A549 (cell line): ENCODE results near the gene PWP1. TPM values are rescaled to one million over a fixed set of nuclear protein-coding genes. Genes with fewer than 3 reads are reported as not detected.
A peak's percentile ranks its signal among the peaks of the same experiment; 100 is the strongest.

Source experiments
- ATAC-seq, 2 experiments: fragments of 200-7000 bp in 1 of 2; fragments of >200 bp in 1 of 2; cut with Nextera tagmentation in 1 of 2; cut with Tn5 transposase in 1 of 2; 3 replicates each; pipeline versions ENCODE4 v1.8.0 to v1.9.1; 2018 to 2020; ENCODE audit warnings: mild to moderate bottlenecking in 1 of 2, moderate library complexity in 1 of 2
- CTCF ChIA-PET: fragments of 300-600 bp; sonication (Branson Sonifier 250); formaldehyde crosslinking; extraction: SDS; loops from one replicate; lab custom pipeline; 2021; ENCODE audit warnings: antibody characterized with exemption, inconsistent platforms; lab: Yijun Ruan, JAX
- POLR2A ChIA-PET: fragments of 350-600 bp; formaldehyde crosslinking; extraction: SDS; loops from one replicate; lab custom pipeline; 2021; ENCODE audit warnings: antibody characterized with exemption, inconsistent platforms; lab: Yijun Ruan, JAX
- DNase-seq, 2 experiments: peaks; one replicate each; pipeline versions ENCODE4 v3.0.0 to v3.0.0-alpha.2; 2011 to 2016; ENCODE audit warnings: low read depth in 1 of 2, low spot score in 1 of 2
- FAIRE-seq: peaks from 2 replicates; lab custom pipeline; 2011; peaks lifted over from hg19 to GRCh38; lab: Jason Lieb, UNC
- H3K27ac ChIP-seq, 2 experiments: fragments of >200 bp; sonication (Bioruptor Twin); formaldehyde crosslinking; 3 replicates each; pipeline ENCODE4 v1.5.1; 2016 to 2017
- H3K4me1 ChIP-seq: fragments of >200 bp; sonication (Bioruptor Twin); formaldehyde crosslinking; 3 replicates; pipeline ENCODE4 v1.6.1; 2016
- H3K4me2 ChIP-seq: fragments of >200 bp; sonication (Bioruptor Twin); formaldehyde crosslinking; 3 replicates; pipeline ENCODE4 v1.6.1; 2016
- H3K4me3 ChIP-seq: fragments of >200 bp; sonication (Bioruptor Twin); formaldehyde crosslinking; 3 replicates; pipeline ENCODE4 v1.5.1; 2016
- H3K9me3 ChIP-seq: fragments of >200 bp; sonication (Bioruptor Twin); formaldehyde crosslinking; 3 replicates; pipeline ENCODE4 v1.6.1; 2016
- BCL3 ChIP-seq: fragments of >200 bp; sonication (Bioruptor Twin); formaldehyde crosslinking; IDR thresholded peaks from 3 replicates; pipeline ENCODE4 v1.6.1; 2016
- CBX2 ChIP-seq: fragments of 200-600 bp; sonication (generic); IDR thresholded peaks from 2 replicates; pipeline ENCODE4 v1.6.1; 2016; ENCODE audit warnings: low read depth, mild to moderate bottlenecking, borderline replicate concordance
- CBX8 ChIP-seq: fragments of 200-600 bp; sonication (generic); IDR thresholded peaks from 2 replicates; pipeline ENCODE4 v1.6.1; 2016
- CEBPB ChIP-seq, 2 experiments: fragments of >200 bp in 1 of 2; sonication (Bioruptor Twin) in 1 of 2; formaldehyde crosslinking in 1 of 2; IDR thresholded peaks; 2 replicates each; pipeline ENCODE4 v1.6.1; 2012 to 2016
- CHD2 ChIP-seq: fragments of 150-350 bp; IDR thresholded peaks from 2 replicates; pipeline ENCODE4 v1.6.1; 2014; ENCODE audit warnings: low read length; ENCODE audit not compliant: partially characterized antibody
- CHD4 ChIP-seq: fragments of 200-600 bp; sonication (generic); IDR thresholded peaks from 2 replicates; pipeline ENCODE4 v1.6.1; 2016; ENCODE audit warnings: antibody characterized with exemption, mild to moderate bottlenecking, borderline replicate concordance
- CTCF ChIP-seq: fragments of >200 bp; sonication (Bioruptor Twin); formaldehyde crosslinking; IDR thresholded peaks from 3 replicates; pipeline ENCODE4 v1.5.1; 2016
- EHF ChIP-seq: fragments of 250-450 bp; sonication (Bioruptor Pico); IDR thresholded peaks from 2 replicates; pipeline ENCODE4 v1.5.0; 2020; ENCODE audit warnings: mild to moderate bottlenecking
- EP300 ChIP-seq, 2 experiments: fragments of >200 bp; sonication (Bioruptor Twin); formaldehyde crosslinking; IDR thresholded peaks; 2 replicates in 1 of 2; 3 replicates in 1 of 2; pipeline ENCODE4 v1.6.1; 2016 to 2017
- FOSB ChIP-seq: fragments of 250-450 bp; sonication (Bioruptor Pico); IDR thresholded peaks from 2 replicates; pipeline ENCODE4 v1.5.0; 2020; ENCODE audit warnings: mild to moderate bottlenecking, moderate library complexity
- FOSL2 ChIP-seq, 2 experiments: fragments of 450-650 bp in 1 of 2; fragments of >200 bp in 1 of 2; sonication (Bioruptor Twin) in 1 of 2; formaldehyde crosslinking; IDR thresholded peaks; 2 replicates each; pipeline versions ENCODE4 v1.5.0 to v1.6.1; 2016 to 2020; ENCODE audit warnings: mild to moderate bottlenecking in 1 of 2, moderate library complexity in 1 of 2
- GATA3 ChIP-seq: IDR thresholded peaks from 2 replicates; pipeline ENCODE4 v1.6.1; 2012; ENCODE audit warnings: borderline replicate concordance
- HOXA7 ChIP-seq: fragments of 250-450 bp; sonication (Bioruptor Pico); IDR thresholded peaks from 2 replicates; pipeline ENCODE4 v1.5.0; 2020; ENCODE audit warnings: mild to moderate bottlenecking, moderate library complexity
- JUN ChIP-seq, 2 experiments: fragments of >200 bp; sonication (Bioruptor Twin); formaldehyde crosslinking; IDR thresholded peaks; 2 replicates in 1 of 2; 3 replicates in 1 of 2; pipeline ENCODE4 v1.6.1; 2016 to 2017
- JUNB ChIP-seq: fragments of >200 bp; sonication (Bioruptor Twin); formaldehyde crosslinking; IDR thresholded peaks from 2 replicates; pipeline ENCODE4 v1.6.1; 2016
- KDM1A ChIP-seq: fragments of 200-600 bp; sonication (generic); IDR thresholded peaks from 2 replicates; pipeline ENCODE4 v1.6.1; 2016; ENCODE audit warnings: low read depth, mild to moderate bottlenecking
- MAZ ChIP-seq: fragments of 150-350 bp; IDR thresholded peaks from 2 replicates; pipeline ENCODE4 v1.6.1; 2014; ENCODE audit warnings: antibody characterized with exemption, low read depth, low read length, borderline replicate concordance
- NFE2L2 ChIP-seq: fragments of 150-350 bp; conservative IDR thresholded peaks from 2 replicates; pipeline ENCODE4 v1.6.1; 2014; ENCODE audit warnings: low read length
- POLR2AphosphoS2 ChIP-seq: conservative IDR thresholded peaks from 2 replicates; pipeline ENCODE4 v1.6.1; 2012; ENCODE audit warnings: low read length, improper control_type of control experiment, inconsistent platforms
- RAD21 ChIP-seq, 2 experiments: fragments of >200 bp in 1 of 2; sonication (Bioruptor Twin) in 1 of 2; formaldehyde crosslinking in 1 of 2; IDR thresholded peaks in 1 of 2; conservative IDR thresholded peaks in 1 of 2; 2 replicates in 1 of 2; 3 replicates in 1 of 2; pipeline ENCODE4 v1.6.1; 2012 to 2018; ENCODE audit warnings: inconsistent platforms in 1 of 2
- REST ChIP-seq: fragments of 200-600 bp; sonication (generic); IDR thresholded peaks from 2 replicates; pipeline ENCODE4 v1.6.1; 2016; ENCODE audit warnings: antibody characterized with exemption, mild to moderate bottlenecking, moderate library complexity
- TFCP2L1 ChIP-seq: fragments of 250-450 bp; sonication (Bioruptor Pico); IDR thresholded peaks from 2 replicates; pipeline ENCODE4 v1.5.0; 2021; ENCODE audit warnings: mild to moderate bottlenecking
- TP53 ChIP-seq: fragments of 250-450 bp; sonication (Bioruptor Pico); IDR thresholded peaks from 2 replicates; pipeline ENCODE4 v1.5.0; 2021; ENCODE audit warnings: mild to moderate bottlenecking, moderate library complexity
- ZC3H11A ChIP-seq: fragments of 450-650 bp; IDR thresholded peaks from 2 replicates; pipeline ENCODE4 v1.6.1; 2014; ENCODE audit warnings: antibody characterized with exemption, mild to moderate bottlenecking
- WGBS: methylation state at CpG from one replicate; pipeline ENCODE4 v1.1.6; 2017; ENCODE audit errors: missing lambda C conversion rate; 5-methylcytosine and 5-hydroxymethylcytosine counted together
- polyA plus RNA-seq, 4 experiments: library from polyadenylated mRNA; depleted of rRNA in 3 of 4; stranded (reverse); fragments of >200 nt; fragmentation: RNase III in 1 of 4; extraction: RNeasy Plus Mini Kit Qiagen cat#74134 plus additional on column Dnase treatment in 1 of 4; gene quantifications; 2 replicates in 3 of 4; 3 replicates in 1 of 4; pipeline ENCODE4 v1.2.3, GENCODE V29; 2011 to 2017

Gene PWP1
- polyA plus RNA-seq, 2 of the 4 experiments (the other 2 are of a cell fraction), result 132 to 191 TPM

DNA sequence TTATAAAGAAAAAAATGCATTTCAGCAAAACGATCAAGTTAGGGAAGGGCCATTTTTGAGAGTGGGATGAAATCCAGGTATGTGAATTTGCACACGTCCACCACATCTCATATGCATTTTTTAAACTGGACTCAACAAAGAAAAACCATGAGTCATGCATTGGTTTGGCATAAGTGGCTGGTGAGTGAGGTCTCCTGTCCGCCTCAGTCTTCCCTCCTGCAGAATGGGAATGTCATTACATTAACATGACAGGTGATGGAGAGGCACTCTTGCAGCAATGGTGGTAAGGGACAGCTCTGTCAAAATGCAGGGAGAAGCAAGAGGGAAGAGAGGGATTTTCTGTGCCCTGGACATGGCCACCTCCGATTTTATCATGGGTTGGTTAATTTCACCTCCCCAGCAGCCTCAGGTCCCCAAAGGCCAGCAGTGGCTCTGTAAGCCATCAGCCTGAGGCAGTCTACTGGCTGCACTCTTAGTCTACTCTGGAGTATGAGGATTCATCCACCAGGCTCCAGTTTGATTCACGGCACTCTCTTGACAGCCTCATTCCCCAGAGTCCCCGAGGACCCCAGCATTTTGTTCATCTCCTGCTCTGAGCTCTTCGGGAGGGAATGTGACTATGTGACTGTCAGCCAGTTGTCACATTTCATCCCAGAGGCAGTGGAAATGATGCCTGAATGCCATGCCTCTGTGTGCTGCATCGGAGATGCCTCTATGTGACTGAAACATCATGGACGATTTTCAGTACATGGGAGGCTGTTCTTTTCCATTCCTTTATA is 17.1 kb upstream of the PWP1 start:
- TF ChIP-seq CHD4, result no peak
- no peak for TF ChIP-seq FOSL2 (IDR thresholded peaks at IDR 0.05)
- peak; percentile 21; the same call in 1 of the 2 replicates for TF ChIP-seq FOSL2 (CRISPR knock-in tag; IDR thresholded peaks at IDR 0.05)
- Histone ChIP-seq H3K4me1 (no peaks in the 10 kb centered on the region), H3K4me3 (no peak overlapping the region), H3K27ac (no peak overlapping the region), H3K9me3 (no peaks in the 10 kb centered on the region), H3K4me2 (no peak overlapping the region)
- ATAC-seq, result no peak
- no peak for DNase-seq
- no peak for FAIRE-seq
- CTCF ChIA-PET, result interaction anchor here (0.6 to 1.9 kb wide), 4 partner anchors 7 to 1790 kb away, joined by 3 to 5 read pairs (median 4); no protein-coding TSS in a partner anchor
- WGBS, result 39% methylated on average over 9 of the region's 9 CpGs
- POLR2A ChIA-PET, result no interaction called here

DNA sequence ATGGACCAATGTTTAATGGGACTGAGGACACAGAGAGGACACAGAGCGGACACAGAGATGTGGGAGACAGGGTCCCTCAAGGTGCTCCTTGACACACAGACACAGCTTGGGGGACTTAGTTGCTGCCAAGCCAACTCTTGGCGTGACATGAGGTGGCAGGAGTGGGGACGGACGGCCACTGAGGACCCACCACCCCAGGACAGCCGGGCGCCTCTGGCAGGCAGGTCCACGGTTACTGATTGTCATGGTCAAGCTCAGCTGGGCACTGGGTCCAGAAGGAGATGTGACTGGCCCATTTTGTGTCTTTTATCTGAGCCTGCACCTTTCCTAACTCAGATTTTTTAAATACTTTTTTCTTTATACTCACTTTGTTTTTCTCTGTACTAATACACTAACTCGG is 15.7 kb upstream of the PWP1 start:
- no peaks in the 10 kb centered on the region for H3K9me3 ChIP-seq
- CTCF ChIA-PET, result interaction anchor here (1.2 kb wide), 1 partner anchor 312 kb away, joined by 4 read pairs; no protein-coding TSS in a partner anchor
- POLR2A ChIA-PET, result no interaction called here

DNA sequence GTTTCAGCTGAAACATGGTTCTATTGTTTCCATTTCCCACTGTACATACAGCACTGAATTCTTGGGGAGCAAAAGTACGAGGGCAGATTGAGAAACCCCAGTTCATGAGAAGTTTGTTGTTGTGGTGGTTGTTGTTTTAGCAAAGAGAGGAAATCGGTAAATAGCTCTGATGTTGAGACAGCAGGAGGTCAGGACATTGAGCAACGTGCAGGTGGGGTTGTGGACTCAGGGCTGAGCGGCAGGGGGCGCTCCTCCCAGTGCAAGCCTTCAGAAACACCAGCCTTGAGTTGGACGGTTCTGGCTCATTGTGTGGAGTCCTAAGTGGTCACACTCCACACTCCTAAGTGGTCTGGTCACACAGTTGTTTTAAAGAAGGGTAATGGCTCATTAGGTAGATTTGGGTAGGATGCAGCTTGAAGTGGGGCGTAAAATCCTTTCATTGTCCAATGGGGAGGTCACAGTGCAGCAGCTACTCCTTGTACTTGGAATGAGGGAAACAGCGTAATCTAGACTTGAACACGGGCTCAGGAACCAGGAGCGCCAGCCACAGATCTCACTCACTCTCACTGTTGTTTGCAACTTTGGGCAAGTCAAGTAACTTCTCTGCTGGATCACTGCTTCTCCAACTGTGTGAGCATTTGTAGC is 14.5 kb upstream of the PWP1 start:
- Histone ChIP-seq H3K27ac (no peak overlapping the region), H3K4me2 (no peak overlapping the region), H3K4me1 (no peaks in the 10 kb centered on the region)
- CTCF ChIA-PET, result interaction anchor here (0.7 to 2.5 kb wide), 11 partner anchors 12 to 579 kb away, joined by 3 to 7 read pairs (median 3); partner anchors contain the start of gene PWP1
- WGBS, result 38% methylated on average over 10 of the region's 10 CpGs
- DNase-seq, result peak in 1 of 2 experiments; percentile 48
- no peak for FAIRE-seq
- TF ChIP-seq CHD2 (no peak), HOXA7 (no peak), JUN (IDR thresholded peaks at IDR 0.05) (no peak), JUNB (no peak), GATA3 (no peak), BCL3 (no peak), CTCF (peak; percentile 51), CEBPB (IDR thresholded peaks at IDR 0.05) (peak in 1 of 2 experiments; percentile 83; a peak in 3 of 4 replicates), EHF (CRISPR knock-in tag) (no peak)
- TF ChIP-seq, all 56 proteins: peak for 2
- POLR2A ChIA-PET, result no interaction called here
- no peaks in the 10 kb centered on the region for H3K9me3 ChIP-seq
- no peak overlapping the region for H3K4me3 ChIP-seq
- peak; percentile 49 to 79; a peak in 4 of 6 replicates for ATAC-seq

More for the DNA sequence above, 15.7 kb upstream of the PWP1 start:
- ATAC-seq (no peak), DNase-seq (no peak), FAIRE-seq (no peak)
- H3K4me3 ChIP-seq, result no peak overlapping the region
- H3K4me2 ChIP-seq, result no peak overlapping the region
- no peaks in the 10 kb centered on the region for H3K4me1 ChIP-seq
- 71% methylated on average over 8 of the region's 8 CpGs for WGBS
- H3K27ac ChIP-seq, result no peak overlapping the region
- TF ChIP-seq KDM1A, result no peak
- TF ChIP-seq TFCP2L1, result no peak
- TF ChIP-seq ZC3H11A, result no peak
- no peak for TF ChIP-seq CBX8
- TF ChIP-seq JUN (IDR thresholded peaks at IDR 0.05), result no peak
- no peak for TF ChIP-seq RAD21 (conservative IDR thresholded peaks at IDR 0.05 in 1 of 2, IDR thresholded peaks at IDR 0.05 in 1 of 2)
- TF ChIP-seq POLR2AphosphoS2, result no peak
- no peak for TF ChIP-seq FOSB (CRISPR knock-in tag)
- TF ChIP-seq MAZ, result no peak
- TF ChIP-seq NFE2L2, result no peak
- no peak for TF ChIP-seq TP53 (CRISPR knock-in tag)
- TF ChIP-seq FOSL2 (IDR thresholded peaks at IDR 0.05), result no peak
- TF ChIP-seq FOSL2 (CRISPR knock-in tag; IDR thresholded peaks at IDR 0.05), result no peak
- TF ChIP-seq REST, result no peak
- no peak for TF ChIP-seq EP300 (IDR thresholded peaks at IDR 0.05)
- TF ChIP-seq CBX2, result no peak
- no peak for TF ChIP-seq CHD2
- TF ChIP-seq, all 56 proteins: peak for 0
